ENCODE measurements around the gene ABHD12B. TPM values are rescaled to one million over a fixed set of nuclear protein-coding genes. Genes with fewer than 3 reads are reported as not detected.

The ABHD12B gene
- total and polyA plus RNA-seq, 2 experiments from 2014 or later: 9.0 to 52.8 TPM

- no peak overlapping the region for H3K27ac Mint-ChIP-seq
- no peaks in the 10 kb centered on the region; the same call in 2 of the 3 replicates for H3K9me3 Mint-ChIP-seq
- H3K27me3 Mint-ChIP-seq (ENCODE audit: insufficient read depth, low read depth, poor library complexity): peaks cover 62% of the 10 kb centered on the region
- H2AFZ ChIP-seq: peak overlapping the region; percentile 91
- TF ChIP-seq EZH2phosphoT487 (IDR thresholded peaks at IDR 0.05; ENCODE audit: unreplicated experiment) (no peak), EZH2 (IDR thresholded peaks at IDR 0.05; ENCODE audit: low read depth, unreplicated experiment) (peak; percentile 65)
- no peaks in the 10 kb centered on the region for H3K36me3 ChIP-seq (ENCODE audit: insufficient read depth)
- peak; percentile 45 for DNase-seq (ENCODE audit: low spot score)
- peaks cover 75% of the 10 kb centered on the region for H3K27me3 ChIP-seq (ENCODE audit: insufficient read depth)
- peaks cover 28% of the 10 kb centered on the region for H4K20me1 ChIP-seq (replicated peaks; ENCODE audit: insufficient read depth)
- peaks cover 16% of the 10 kb centered on the region for H3F3A ChIP-seq (replicated peaks; ENCODE audit: low read depth)
- H3K4me1 ChIP-seq (ENCODE audit: insufficient read depth): peaks cover 20% of the 10 kb centered on the region
- no peaks in the 10 kb centered on the region for H3K9me2 ChIP-seq (ENCODE audit: insufficient read depth)
- no peak for ATAC-seq
- peaks cover 30% of the 10 kb centered on the region for H3K4me1 Mint-ChIP-seq
- peak overlapping the region; percentile 88 for H3K4me3 Mint-ChIP-seq
- no peak overlapping the region for H3K27ac ChIP-seq (ENCODE audit: low read depth)
- peak overlapping the region; percentile 92 for H3K4me2 ChIP-seq
- H3K36me3 Mint-ChIP-seq (ENCODE audit: low read depth): peaks cover 2% of the 10 kb centered on the region; the same call in 2 of the 3 replicates
- peaks cover 20% of the 10 kb centered on the region for H3K79me2 ChIP-seq (replicated peaks; ENCODE audit: insufficient read depth)
- H3K4me3 ChIP-seq: peak overlapping the region; percentile 86
Measured at GRCh38 chr14:50831726-50832168, 40.1 kb upstream of the ABHD12B start.

- peaks cover 50% of the 10 kb centered on the region for H3K27me3 Mint-ChIP-seq (ENCODE audit: insufficient read depth, low read depth, poor library complexity)
- peaks cover 30% of the 10 kb centered on the region for H3K4me1 Mint-ChIP-seq
- H3K4me1 ChIP-seq (ENCODE audit: insufficient read depth): peaks cover 20% of the 10 kb centered on the region
- ATAC-seq: no peak
- no peak overlapping the region for H3K4me3 ChIP-seq
- H3K36me3 ChIP-seq (ENCODE audit: insufficient read depth): no peaks in the 10 kb centered on the region
- peaks cover 16% of the 10 kb centered on the region for H3F3A ChIP-seq (replicated peaks; ENCODE audit: low read depth)
- H3K27ac Mint-ChIP-seq: no peak overlapping the region
- no peak for DNase-seq (ENCODE audit: low spot score)
- no peak overlapping the region for H3K27ac ChIP-seq (ENCODE audit: low read depth)
- H3K36me3 Mint-ChIP-seq (ENCODE audit: low read depth): no peaks in the 10 kb centered on the region
- H4K20me1 ChIP-seq (replicated peaks; ENCODE audit: insufficient read depth): peaks cover 15% of the 10 kb centered on the region
- no peaks in the 10 kb centered on the region for H3K9me2 ChIP-seq (ENCODE audit: insufficient read depth)
- no peaks in the 10 kb centered on the region for H3K9me3 Mint-ChIP-seq
- no peak overlapping the region for H3K4me3 Mint-ChIP-seq
- H3K79me2 ChIP-seq (replicated peaks; ENCODE audit: insufficient read depth): peaks cover 7% of the 10 kb centered on the region; the same call in 1 of the 2 replicates
- no peak overlapping the region for H2AFZ ChIP-seq
- peaks cover 62% of the 10 kb centered on the region for H3K27me3 ChIP-seq (ENCODE audit: insufficient read depth)
- 0 out of 2 replicates have a peak overlapping the region, but pooled peaks have one; percentile 92 for H3K4me2 ChIP-seq
- no peak for TF ChIP-seq NANOG (IDR thresholded peaks at IDR 0.05; ENCODE audit: borderline replicate concordance)
- TF ChIP-seq REST (IDR thresholded peaks at IDR 0.05; ENCODE audit: unreplicated experiment): no peak
- TF ChIP-seq, protein P1, sequence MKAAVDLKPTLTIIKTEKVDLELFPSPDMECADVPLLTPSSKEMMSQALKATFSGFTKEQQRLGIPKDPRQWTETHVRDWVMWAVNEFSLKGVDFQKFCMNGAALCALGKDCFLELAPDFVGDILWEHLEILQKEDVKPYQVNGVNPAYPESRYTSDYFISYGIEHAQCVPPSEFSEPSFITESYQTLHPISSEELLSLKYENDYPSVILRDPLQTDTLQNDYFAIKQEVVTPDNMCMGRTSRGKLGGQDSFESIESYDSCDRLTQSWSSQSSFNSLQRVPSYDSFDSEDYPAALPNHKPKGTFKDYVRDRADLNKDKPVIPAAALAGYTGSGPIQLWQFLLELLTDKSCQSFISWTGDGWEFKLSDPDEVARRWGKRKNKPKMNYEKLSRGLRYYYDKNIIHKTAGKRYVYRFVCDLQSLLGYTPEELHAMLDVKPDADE (IDR thresholded peaks at IDR 0.05): no peak
- TF ChIP-seq ZNF114 (CRISPR knock-in tag; IDR thresholded peaks at IDR 0.05): no peak
- TF ChIP-seq ZNF331 (CRISPR knock-in tag; IDR thresholded peaks at IDR 0.05; ENCODE audit: low read depth): no peak
- no peak for TF ChIP-seq EZH2phosphoT487 (IDR thresholded peaks at IDR 0.05; ENCODE audit: unreplicated experiment)
- no peak for TF ChIP-seq CTCF (conservative IDR thresholded peaks at IDR 0.05; ENCODE audit: low read depth in 2 of 2)
- TF ChIP-seq EZH2 (IDR thresholded peaks at IDR 0.05; ENCODE audit: low read depth, unreplicated experiment): no peak
- no peak for TF ChIP-seq JUNB (IDR thresholded peaks at IDR 0.05; ENCODE audit: unreplicated experiment)
Measured at GRCh38 chr14:50832935-50833630, 38.8 kb upstream of the ABHD12B start.

Measured in GM23338 (cell line).